Choroid plexus epithelial cell (primary cell): Measurements from ENCODE around the gene TSPAN1.

Experiments used
- DNase-seq: peaks from one replicate; pipeline ENCODE4 v3.0.0-alpha.2; 2010; ENCODE audit warnings: low read depth
- H3K4me3 ChIP-seq: 2 replicates; pipeline ENCODE4 v1.5.1; 2011; ENCODE audit warnings: low read depth, mild to moderate bottlenecking, control low read depth, low read length, moderate library complexity
- TF ChIP-seq, protein P1 (sequence below): conservative IDR thresholded peaks from 2 replicates; pipeline ENCODE4 v1.5.1; 2011; ENCODE audit warnings: low read depth, mild to moderate bottlenecking, control low read depth, inconsistent platforms, low read length, moderate library complexity

Gene TSPAN1

DNA sequence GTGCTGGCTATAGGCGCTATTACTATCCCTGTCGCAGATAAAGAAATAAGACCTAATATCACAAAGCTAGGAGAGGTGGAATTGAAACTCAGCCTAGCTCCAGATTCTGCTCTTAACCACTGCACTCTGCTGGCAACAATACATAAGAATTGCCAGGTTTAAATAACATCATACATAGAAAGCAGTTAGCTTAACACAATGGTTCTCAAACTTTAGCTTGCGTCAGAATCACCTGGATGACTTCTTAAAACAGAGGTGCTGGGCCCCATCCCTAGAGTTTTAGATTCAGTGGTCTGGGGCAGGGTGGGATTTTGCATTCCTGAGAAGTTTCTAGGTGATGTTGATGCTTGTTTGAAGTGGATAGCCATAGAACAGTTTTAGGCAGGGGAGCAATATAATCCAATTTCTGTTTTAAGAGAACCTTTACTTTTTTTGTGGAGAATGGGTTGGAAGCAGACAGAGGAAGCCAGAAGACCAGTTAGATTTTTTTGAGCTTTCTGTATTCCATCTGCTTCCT is 24.4 kb downstream of the TSPAN1 start:
- H3K4me3 ChIP-seq = peak overlapping the region; percentile 2
- TF ChIP-seq, protein P1, sequence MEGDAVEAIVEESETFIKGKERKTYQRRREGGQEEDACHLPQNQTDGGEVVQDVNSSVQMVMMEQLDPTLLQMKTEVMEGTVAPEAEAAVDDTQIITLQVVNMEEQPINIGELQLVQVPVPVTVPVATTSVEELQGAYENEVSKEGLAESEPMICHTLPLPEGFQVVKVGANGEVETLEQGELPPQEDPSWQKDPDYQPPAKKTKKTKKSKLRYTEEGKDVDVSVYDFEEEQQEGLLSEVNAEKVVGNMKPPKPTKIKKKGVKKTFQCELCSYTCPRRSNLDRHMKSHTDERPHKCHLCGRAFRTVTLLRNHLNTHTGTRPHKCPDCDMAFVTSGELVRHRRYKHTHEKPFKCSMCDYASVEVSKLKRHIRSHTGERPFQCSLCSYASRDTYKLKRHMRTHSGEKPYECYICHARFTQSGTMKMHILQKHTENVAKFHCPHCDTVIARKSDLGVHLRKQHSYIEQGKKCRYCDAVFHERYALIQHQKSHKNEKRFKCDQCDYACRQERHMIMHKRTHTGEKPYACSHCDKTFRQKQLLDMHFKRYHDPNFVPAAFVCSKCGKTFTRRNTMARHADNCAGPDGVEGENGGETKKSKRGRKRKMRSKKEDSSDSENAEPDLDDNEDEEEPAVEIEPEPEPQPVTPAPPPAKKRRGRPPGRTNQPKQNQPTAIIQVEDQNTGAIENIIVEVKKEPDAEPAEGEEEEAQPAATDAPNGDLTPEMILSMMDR = no peak
- DNase-seq = no peak

DNA sequence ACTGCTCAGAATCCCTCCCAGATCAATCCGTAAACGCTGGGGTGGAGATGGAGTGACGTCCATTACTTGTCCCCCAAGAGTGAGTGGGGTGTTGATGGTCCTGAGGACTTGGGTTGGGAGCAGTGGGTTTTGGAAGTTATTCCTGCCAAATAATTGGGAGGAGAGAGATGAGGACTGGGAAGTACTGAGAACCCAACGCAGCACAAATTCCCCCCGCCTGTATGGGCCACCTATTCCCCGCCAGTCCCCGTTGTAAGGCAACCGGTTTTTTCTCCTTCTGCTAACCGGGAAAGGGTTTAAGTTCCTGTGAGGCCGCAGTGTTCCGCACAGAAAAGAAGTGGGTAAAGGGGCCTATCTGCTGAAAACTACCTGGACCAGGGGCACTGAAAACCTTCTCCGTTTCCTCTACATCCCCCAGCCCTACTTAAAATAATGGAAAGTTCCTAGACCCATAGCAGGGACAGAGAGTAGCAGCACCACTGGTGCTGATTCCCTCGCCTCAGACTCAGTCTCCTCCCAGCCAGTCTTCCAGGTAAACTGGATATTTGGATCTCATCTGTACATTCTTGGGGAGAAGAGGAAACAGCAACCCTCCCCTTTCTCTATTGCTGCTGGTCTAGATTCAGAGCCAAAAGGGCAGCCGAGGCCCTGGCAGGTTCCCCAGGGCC is 29.0 kb downstream of the TSPAN1 start:
- TF ChIP-seq, protein P1 = no peak
- no peak for DNase-seq
- peak overlapping the region; percentile 73 for H3K4me3 ChIP-seq

DNA sequence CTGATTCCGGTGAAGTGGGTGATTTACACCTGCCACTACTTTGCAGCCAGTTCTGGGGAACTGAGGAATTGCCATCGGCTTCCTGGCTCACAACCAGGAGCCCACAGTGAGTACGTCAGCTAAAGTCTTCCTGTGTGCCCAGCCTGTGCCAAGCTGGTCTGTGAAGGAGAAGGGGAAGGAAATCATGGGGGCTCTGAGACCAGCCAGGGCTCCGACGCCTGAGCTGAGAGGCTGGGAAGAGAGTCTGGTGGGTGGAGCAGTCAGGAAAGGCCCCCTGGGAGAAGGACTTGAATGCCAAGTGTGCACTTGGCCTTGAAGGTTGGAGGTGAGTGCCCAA is 29.5 kb downstream of the TSPAN1 start:
- DNase-seq = no peak
- TF ChIP-seq, protein P1 = no peak
- no peak overlapping the region for H3K4me3 ChIP-seq

DNA sequence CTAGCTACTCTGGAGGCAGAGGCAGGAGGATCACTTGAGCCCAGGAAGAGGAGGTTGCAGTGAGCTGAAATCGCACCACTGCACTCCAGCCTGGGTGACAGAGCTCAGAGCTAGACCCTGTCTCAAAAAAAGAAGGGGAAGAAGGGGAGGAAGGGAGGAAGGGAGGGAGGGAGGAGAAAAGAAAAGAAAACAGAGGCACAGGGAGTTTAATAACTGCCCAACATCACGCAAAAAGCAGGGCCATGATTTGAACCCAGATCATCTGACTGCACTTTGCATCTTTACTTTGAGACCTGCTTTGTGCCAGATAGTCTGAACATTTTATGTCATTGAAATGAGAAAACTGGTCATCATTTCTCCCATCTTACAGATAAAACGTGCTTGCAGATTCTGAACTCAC is 30.3 kb downstream of the TSPAN1 start:
- no peak overlapping the region for H3K4me3 ChIP-seq
- TF ChIP-seq, protein P1 = no peak
- DNase-seq = no peak

DNA sequence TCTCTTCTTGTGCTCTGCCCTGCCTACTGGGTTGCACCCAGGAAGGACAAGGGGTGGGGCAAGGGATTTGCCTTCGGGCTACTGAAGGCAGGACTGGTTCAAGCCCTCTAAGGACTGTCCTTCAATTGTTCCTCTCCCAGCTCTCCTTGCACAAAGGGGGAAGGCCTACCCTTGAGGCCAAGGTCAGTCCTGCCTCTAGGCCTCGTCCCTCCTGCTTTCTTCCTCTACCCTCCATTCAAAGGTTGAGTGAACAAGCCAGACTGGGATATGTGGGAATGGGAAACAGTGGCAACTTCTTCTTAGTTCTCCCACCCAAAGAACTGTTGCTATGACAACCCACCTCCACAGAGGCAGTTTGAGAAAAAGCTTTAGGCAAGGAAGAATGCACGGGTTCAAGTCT is 30.9 kb downstream of the TSPAN1 start:
- H3K4me3 ChIP-seq = no peak overlapping the region
- TF ChIP-seq, protein P1 = no peak
- DNase-seq = no peak

DNA sequence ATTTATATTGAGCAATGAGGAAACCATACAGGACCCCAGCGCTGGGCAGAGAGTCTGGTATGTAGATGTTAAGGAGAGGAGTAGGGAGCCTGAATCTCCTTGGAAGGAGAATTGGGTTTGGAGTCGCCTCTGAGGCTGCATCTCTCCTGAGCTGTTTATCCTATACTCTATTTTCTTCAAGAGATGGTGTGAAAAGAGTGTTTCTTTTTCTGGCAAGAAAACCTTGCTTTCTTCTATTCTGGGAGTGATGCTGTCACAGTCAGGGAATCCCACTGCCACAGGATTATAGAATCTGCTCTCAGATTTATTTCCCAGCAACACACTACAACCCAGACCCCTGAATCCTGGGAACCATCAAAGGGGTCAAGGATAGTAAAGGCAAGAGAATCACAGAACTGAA is 31.5 kb downstream of the TSPAN1 start:
- H3K4me3 ChIP-seq = no peak overlapping the region
- TF ChIP-seq, protein P1 = no peak
- DNase-seq = no peak

DNA sequence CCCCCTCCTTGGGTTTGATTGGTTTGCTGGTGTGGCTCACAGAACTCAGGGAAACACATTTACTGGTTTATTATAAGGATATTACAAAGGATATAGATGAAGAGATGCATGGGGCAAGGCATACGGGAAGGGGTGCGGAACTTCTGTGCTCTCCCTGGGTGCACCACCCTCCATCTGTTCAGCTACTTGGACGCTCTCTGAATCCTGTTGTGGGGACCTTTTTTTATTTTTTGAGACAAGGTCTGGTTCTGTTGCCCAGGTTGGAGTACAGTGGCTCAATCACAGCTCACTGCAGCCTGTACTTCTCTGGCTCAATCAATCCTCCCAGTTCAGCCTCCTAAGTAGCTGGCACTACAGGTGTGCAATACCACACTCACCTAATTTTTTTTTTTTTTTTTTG is 35.7 kb downstream of the TSPAN1 start:
- no peak overlapping the region for H3K4me3 ChIP-seq
- no peak for DNase-seq
- TF ChIP-seq, protein P1 = no peak
